Measurements from ENCODE around the gene NAA20. TPM values are rescaled to one million over a fixed set of nuclear protein-coding genes. Genes with fewer than 3 reads are reported as not detected.
A peak's percentile ranks its signal among the peaks of the same experiment; 100 is the strongest.

NAA20 gene
- total and polyA plus RNA-seq, 2 of the 13 experiments (the other 11 are each of a cell fraction or from before 2014, with no cell fraction given): 81.9 to 82.8 TPM

- TF ChIP-seq SRSF1 (optimal IDR thresholded peaks at IDR 0.05; ENCODE audit: low read depth, low read length): peak; percentile 89
- TF ChIP-seq ELK4 (CRISPR knock-in tag; IDR thresholded peaks at IDR 0.05; ENCODE audit: borderline replicate concordance): peak; percentile 73; the same call in 1 of the 2 replicates
- 0 out of 2 replicates have a peak, but pooled peaks have one; percentile 52 for TF ChIP-seq SIN3B (IDR thresholded peaks at IDR 0.05; ENCODE audit: low read length)
- TF ChIP-seq ISL2 (CRISPR knock-in tag; IDR thresholded peaks at IDR 0.05): peak; percentile 88
- TF ChIP-seq U2AF1 (optimal IDR thresholded peaks at IDR 0.05; ENCODE audit: low read depth, low read length): no peak
- TF ChIP-seq MAF1 (CRISPR knock-in tag; IDR thresholded peaks at IDR 0.05; ENCODE audit: borderline replicate concordance): peak; percentile 93
- no peak for TF ChIP-seq ZNF33A (CRISPR knock-in tag; IDR thresholded peaks at IDR 0.05; ENCODE audit: borderline replicate concordance)
- 0 out of 2 replicates have a peak, but pooled peaks have one; percentile 33 for TF ChIP-seq NCOA1 (CRISPR knock-in tag; IDR thresholded peaks at IDR 0.05)
- TF ChIP-seq HOXD1 (CRISPR knock-in tag; IDR thresholded peaks at IDR 0.05): peak; percentile 88
- no peak for TF ChIP-seq ZNF703 (CRISPR knock-in tag; IDR thresholded peaks at IDR 0.05; ENCODE audit: borderline replicate concordance)
- no peak for TF ChIP-seq MATR3 (CRISPR knock-in tag; IDR thresholded peaks at IDR 0.05)
- no peak for TF ChIP-seq ZNF460 (CRISPR knock-in tag; IDR thresholded peaks at IDR 0.05; ENCODE audit: borderline replicate concordance)
- peak; percentile 69 for TF ChIP-seq ARNTL (CRISPR knock-in tag; IDR thresholded peaks at IDR 0.05)
- TF ChIP-seq ZNF354B (CRISPR knock-in tag; IDR thresholded peaks at IDR 0.05): peak; percentile 54; the same call in 1 of the 2 replicates
- TF ChIP-seq ZNF446 (CRISPR knock-in tag; IDR thresholded peaks at IDR 0.05): no peak
- peak; percentile 83; the same call in 1 of the 2 replicates for TF ChIP-seq CCDC6 (CRISPR knock-in tag; IDR thresholded peaks at IDR 0.05)
- peak; percentile 74; the same call in 1 of the 2 replicates for TF ChIP-seq ZSCAN9 (CRISPR knock-in tag; IDR thresholded peaks at IDR 0.05; ENCODE audit: borderline replicate concordance)
- peak; percentile 94 for TF ChIP-seq ELF3 (CRISPR knock-in tag; IDR thresholded peaks at IDR 0.05)
- no peak for TF ChIP-seq TERF1 (CRISPR knock-in tag; IDR thresholded peaks at IDR 0.05)
- TF ChIP-seq U2AF2 (IDR thresholded peaks at IDR 0.05; ENCODE audit: low read depth, low read length): no peak
- TF ChIP-seq HOXA3 (CRISPR knock-in tag; IDR thresholded peaks at IDR 0.05): peak; percentile 98
- peak; percentile 57 for TF ChIP-seq PATZ1 (CRISPR knock-in tag; IDR thresholded peaks at IDR 0.05)
- TF ChIP-seq KDM1A (CRISPR knock-in tag; IDR thresholded peaks at IDR 0.05): peak; percentile 29; the same call in 1 of the 2 replicates
- TF ChIP-seq MEIS1 (CRISPR knock-in tag; IDR thresholded peaks at IDR 0.05; ENCODE audit: borderline replicate concordance): peak; percentile 93
- TF ChIP-seq BRD4 (CRISPR knock-in tag; IDR thresholded peaks at IDR 0.05): peak; percentile 98
- peak; percentile 97 for TF ChIP-seq ZMYM4 (CRISPR knock-in tag; IDR thresholded peaks at IDR 0.05)
- TF ChIP-seq HNRNPK (IDR thresholded peaks at IDR 0.05; ENCODE audit: low read depth, low read length, poor library complexity, severe bottlenecking): no peak
These were observed 35.2 kb downstream of the NAA20 start, which contains the start of the genes CFAP61 and CRNKL1 (continued) for GRCh38 chr20:20052074-20052970.
